Stomach (tissue), 4 donors: ENCODE results near the gene FANCC.
A peak's percentile ranks its signal among the peaks of the same experiment; 100 is the strongest.

Source experiments
- CTCF ChIP-seq, 7 experiments: fragments of 450-650 bp in 4 of 7; fragments of 200-600 bp in 3 of 7; sonication (generic) in 3 of 7; IDR thresholded peaks; one replicate each; pipeline ENCODE4 v1.5.1; 2016 to 2019; ENCODE audit warnings: antibody characterized with exemption in 7 of 7, control low read depth in 2 of 7, mild to moderate bottlenecking in 1 of 7
- EP300 ChIP-seq: sonication (generic); formaldehyde crosslinking; IDR thresholded peaks from one replicate; pipeline ENCODE4 v1.6.1; 2017; ENCODE audit warnings: antibody characterized with exemption
- POLR2A ChIP-seq, 4 donors: fragments of 450-650 bp; IDR thresholded peaks; one replicate each; pipeline ENCODE4 v1.6.1; 2016; ENCODE audit warnings: antibody characterized with exemption in 4 of 4, control low read depth in 2 of 4, mild to moderate bottlenecking in 1 of 4, moderate library complexity in 1 of 4
- POLR2AphosphoS5 ChIP-seq, 3 donors: sonication (generic); formaldehyde crosslinking; IDR thresholded peaks; one replicate each; pipeline ENCODE4 v1.6.1; 2016; ENCODE audit warnings: antibody characterized with exemption in 3 of 3

DNA sequence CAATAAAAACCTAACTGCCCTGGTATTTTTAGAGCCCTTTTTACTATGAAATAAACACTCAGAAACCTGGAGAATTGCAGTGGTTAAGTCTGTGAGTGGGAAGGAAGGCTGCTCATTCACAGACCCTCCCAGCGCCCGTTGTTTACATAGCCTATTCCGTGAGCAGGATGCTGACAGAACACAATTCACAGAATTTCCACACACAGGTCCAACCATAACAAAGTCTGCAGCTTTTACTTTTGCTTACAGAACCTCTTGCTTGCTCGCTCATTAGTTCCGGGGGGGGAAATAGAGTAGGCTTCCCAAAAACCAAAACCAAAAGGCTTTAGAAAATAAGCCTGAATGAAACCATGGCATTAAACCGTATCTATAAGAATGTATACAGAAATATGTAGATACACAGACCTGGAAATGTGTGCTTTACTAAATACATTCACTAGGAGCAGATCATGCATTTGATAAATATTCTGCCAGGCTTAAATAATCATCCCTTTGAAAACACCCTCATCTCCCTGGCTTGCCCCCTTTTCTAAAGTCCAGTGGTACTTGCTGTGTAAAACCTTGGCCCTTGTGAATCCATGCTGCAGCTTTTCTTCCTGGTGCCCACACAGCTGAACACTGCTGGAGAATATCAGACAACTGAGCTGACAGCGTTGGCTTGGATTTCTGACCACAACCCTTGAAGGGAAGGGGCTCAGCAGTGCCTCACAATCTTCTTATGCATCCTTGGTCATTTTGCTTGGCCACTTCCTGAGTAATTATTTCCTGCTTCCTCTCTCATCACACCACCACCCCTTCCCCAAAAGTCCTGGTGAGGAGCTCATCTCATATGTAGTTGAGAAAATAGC is 128.0 kb downstream of the FANCC start:
- no peak for TF ChIP-seq EP300
- no peak for TF ChIP-seq CTCF (IDR thresholded peaks at IDR 0.05)
- no peak for TF ChIP-seq POLR2A (IDR thresholded peaks at IDR 0.05)
- TF ChIP-seq POLR2AphosphoS5 (IDR thresholded peaks at IDR 0.05), result peak in 2 of 3 donors; percentile 6 to 62
